MM.1S (cell line): ENCODE results near the gene LMCD1.

ENCODE experiments used
- EZH2 ChIP-seq: fragments of 300-600 bp; sonication (generic); optimal IDR thresholded peaks from 2 replicates; pipeline ENCODE3; 2017; ENCODE audit warnings: low read depth, mild to moderate bottlenecking, antibody characterized with exemption, low read length, mixed read lengths
- EZH2phosphoT487 ChIP-seq: fragments of 300-600 bp; sonication (generic); IDR thresholded peaks from 2 replicates; pipeline ENCODE4 v1.6.1; 2018; ENCODE audit warnings: antibody characterized with exemption, low read length
- TF ChIP-seq, protein P1 (sequence below): fragments of 300-600 bp; sonication (generic); IDR thresholded peaks from 2 replicates; pipeline ENCODE4 v1.5.1; 2016; ENCODE audit warnings: antibody characterized with exemption, low read length, mixed read lengths

DNA sequence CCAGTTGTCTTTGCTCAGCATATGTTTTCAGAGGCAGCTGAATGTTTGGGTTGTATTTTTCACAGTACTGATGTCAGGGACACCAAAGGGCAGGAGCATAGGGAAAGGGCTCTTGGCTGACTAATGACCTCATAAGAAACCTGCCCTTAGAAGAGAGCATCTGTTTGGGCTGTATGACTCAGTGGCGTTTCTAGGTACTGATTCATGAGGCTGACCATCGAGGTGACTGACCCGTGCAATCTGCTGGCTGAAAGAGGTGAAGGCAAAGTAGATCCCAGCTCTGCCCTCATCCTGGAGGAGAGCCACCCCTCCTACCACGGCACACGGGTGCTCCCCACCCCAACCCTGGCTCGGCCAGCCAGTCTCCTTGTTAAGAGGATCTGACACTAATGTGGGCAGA, 8.3 kb downstream of the LMCD1 start:
- TF ChIP-seq EZH2phosphoT487 (no peak), EZH2 (no peak)
- TF ChIP-seq, protein P1, sequence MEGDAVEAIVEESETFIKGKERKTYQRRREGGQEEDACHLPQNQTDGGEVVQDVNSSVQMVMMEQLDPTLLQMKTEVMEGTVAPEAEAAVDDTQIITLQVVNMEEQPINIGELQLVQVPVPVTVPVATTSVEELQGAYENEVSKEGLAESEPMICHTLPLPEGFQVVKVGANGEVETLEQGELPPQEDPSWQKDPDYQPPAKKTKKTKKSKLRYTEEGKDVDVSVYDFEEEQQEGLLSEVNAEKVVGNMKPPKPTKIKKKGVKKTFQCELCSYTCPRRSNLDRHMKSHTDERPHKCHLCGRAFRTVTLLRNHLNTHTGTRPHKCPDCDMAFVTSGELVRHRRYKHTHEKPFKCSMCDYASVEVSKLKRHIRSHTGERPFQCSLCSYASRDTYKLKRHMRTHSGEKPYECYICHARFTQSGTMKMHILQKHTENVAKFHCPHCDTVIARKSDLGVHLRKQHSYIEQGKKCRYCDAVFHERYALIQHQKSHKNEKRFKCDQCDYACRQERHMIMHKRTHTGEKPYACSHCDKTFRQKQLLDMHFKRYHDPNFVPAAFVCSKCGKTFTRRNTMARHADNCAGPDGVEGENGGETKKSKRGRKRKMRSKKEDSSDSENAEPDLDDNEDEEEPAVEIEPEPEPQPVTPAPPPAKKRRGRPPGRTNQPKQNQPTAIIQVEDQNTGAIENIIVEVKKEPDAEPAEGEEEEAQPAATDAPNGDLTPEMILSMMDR, result no peak
